Cardiac septum (tissue), 1 donor: ENCODE measurements around the gene TNNC2. TPM values are rescaled to one million over a fixed set of nuclear protein-coding genes. Genes with fewer than 3 reads are reported as not detected.
A peak's percentile ranks its signal among the peaks of the same experiment; 100 is the strongest.
"Not testable (repeated sequence)": the region's sequence is repeated elsewhere in the genome, so short reads cannot be mapped to it uniquely, and the experiment has no call there.

Source experiments
- DNase-seq: peaks from one replicate; pipeline ENCODE4 v3.0.0-alpha.2; 2020; ENCODE audit warnings: low spot score
- intact Hi-C: fragments of 100-400 bp; cut with DNase I; formaldehyde crosslinking; loops from one replicate; pipeline ENCODE4 v1.14.0; 2022
- long read RNA-seq: library from polyadenylated mRNA; unstranded; transcript quantifications from one replicate; pipeline ENCODE4 v2.0.0, GENCODE V29; 2021
- total RNA-seq: library from RNA; stranded (reverse); fragmentation: NEBNext Ultra II Directional; extraction: Animal tissue kit (Norgen Biotek cat#: 25700); gene quantifications from one replicate; pipeline ENCODE4 v1.2.1, GENCODE V29; 2021
- donor health status: DM: no; HTN: no; CAD: no.

Gene TNNC2
- total RNA-seq = not detected
- long read RNA-seq = 0 reads

GRCh38 chr20:45827030-45827652, at the start of gene TNNC2:
Gene TNNC2 (minus strand): TSS chr20:45827312. CDS start chr20:45827248, 64 bp downstream.
- intact Hi-C loops = loop anchor here (10.0 kb wide), 1 partner anchor 138 kb away; no protein-coding TSS in a partner anchor
- DNase-seq = no peak

DNA sequence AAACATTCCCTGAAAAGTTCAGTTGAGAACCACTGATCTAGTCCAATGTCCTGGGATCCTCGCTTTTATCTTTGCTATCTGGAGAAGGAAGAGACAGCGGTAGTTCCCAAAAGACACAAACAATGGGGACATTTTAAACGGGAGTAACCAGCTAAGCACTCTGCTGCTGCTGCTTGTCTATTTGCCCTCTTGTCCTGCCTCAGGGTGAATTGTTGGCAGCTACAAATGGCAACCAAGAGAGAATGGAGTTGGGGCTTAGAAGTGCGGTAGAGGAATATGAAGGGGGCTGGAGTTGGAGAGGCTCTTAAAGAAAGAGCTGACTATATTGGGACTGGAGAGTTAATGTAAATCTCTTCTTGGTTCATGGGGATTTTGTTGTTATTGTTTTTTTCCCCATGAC, 47.5 kb upstream of the TNNC2 start:
- intact Hi-C loops = no loop called here
- no peak for DNase-seq

GRCh38 chr20:45874104-45874481, 47.0 kb upstream of the TNNC2 start:
- intact Hi-C loops, DNase-seq: not testable (repeated sequence)

GRCh38 chr20:45873409-45874103, 46.4 kb upstream of the TNNC2 start:
- DNase-seq = no peak
- intact Hi-C loops = no loop called here

DNA sequence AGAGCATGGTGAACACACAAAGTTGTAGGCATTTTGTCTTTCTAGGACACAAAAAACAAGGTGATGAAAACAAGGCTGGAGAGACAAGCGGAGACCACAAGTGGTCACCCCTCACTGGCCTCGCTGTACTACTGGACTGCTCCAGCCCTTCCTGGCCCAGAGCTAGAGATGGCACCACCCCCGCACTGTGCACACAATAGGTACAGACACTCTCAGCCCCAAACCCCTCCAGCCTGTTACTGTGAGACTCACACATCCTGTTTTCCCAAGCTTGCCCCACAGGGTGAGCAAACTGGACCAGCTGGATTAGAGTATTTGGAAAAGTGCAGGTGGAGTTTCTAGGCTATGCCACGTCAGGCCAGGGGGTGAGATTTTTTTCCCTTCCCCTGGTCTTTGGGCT, 45.5 kb upstream of the TNNC2 start:
- DNase-seq = no peak
- intact Hi-C loops = no loop called here

DNA sequence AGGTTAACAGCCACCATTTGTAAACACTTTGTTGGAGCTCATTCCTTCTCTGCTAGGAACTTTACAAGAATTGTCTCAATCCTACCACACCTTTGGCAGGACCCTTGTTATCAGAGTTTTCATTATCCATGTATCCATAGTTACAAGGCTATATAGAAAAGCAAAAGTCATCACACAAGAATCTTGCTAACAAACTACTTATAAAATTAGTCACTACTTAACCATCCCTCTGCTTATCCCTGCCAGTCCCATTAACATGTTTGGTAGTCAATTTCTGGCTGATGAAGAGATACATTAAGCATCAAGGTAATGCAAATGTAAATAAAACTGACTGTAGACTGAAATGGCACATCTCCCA, 40.7 kb upstream of the TNNC2 start:
- DNase-seq = no peak
- intact Hi-C loops = no loop called here

DNA sequence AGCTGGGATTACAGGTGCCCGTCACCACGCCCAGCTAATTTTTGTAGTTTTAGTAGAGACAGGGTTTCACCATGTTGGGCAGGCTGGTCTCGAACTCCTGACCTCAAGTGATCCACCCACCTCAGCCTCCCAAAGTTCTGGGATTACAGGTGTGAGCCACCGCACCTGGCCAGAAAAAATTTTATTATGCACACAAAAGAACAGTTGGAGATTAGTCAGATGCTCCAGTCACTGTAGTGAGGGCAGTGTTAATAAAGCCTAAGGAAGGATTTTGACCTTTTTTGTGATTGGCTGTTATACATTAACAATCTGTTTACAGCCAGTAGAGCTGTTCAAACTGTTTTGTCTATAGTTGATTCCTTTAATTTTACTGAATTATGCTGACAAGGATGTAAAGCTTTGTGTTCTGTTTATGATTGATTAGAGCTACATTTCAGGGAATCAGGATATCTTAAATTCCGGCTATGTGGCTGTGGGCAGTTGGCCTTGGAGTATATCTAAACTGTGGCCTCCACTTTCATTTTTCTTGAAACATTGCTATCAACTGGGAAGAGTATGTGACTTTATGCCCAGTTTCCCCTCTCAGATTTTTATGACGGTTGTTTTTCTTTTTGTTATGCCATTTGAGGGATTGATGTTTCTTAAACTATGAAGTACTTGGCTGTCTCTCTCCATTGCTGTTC, 40.2 kb upstream of the TNNC2 start:
- intact Hi-C loops = no loop called here

GRCh38 chr20:45866454-45866853, 39.3 kb upstream of the TNNC2 start:
- intact Hi-C loops = no loop called here
- no peak for DNase-seq

More for the DNA sequence above, 40.2 kb upstream of the TNNC2 start:
- DNase-seq = no peak

DNA sequence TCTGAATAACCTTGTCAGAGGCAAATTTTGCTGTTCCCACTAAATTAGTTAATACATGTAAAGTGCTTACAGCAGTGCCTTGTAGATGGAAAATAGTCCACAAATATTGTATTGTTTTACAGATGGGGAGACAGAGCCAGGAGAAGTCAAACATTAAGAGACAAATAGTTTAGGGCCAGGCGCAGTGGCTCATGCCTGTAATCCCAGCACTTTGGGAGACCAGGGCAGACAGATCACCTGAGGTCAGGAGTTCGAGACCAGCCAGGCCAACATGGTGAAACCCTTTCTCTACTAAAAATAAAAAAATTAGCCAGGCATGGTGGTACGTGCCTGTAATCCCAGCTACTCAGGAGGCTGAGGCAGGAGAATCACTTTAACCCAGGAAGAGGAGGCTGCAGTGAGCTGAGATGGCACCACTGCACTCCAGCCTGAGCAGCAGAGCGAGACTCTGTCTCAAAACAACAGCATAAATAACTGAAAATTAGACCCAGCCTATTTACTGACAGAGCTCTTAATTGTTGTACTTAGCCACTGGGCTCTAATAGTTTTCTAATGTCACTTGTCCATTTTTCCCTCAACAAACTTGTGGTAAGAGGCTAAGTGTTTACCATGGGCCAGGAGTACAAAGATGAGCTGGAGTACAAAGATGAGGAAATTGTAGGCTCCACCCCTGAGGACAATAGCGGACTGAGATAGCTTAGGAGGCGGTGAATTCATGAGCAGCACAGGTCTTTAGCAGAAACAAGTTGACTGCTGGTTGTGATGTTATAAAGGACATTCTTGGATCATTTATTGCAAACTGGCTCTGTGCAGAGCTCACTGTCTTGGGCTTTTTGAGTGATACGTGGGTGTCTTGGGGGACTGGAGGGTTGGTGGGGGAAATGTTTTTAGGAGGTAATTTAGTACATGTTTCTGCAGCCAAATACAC, 36.7 kb upstream of the TNNC2 start:
- DNase-seq = no peak
- intact Hi-C loops = no loop called here

DNA sequence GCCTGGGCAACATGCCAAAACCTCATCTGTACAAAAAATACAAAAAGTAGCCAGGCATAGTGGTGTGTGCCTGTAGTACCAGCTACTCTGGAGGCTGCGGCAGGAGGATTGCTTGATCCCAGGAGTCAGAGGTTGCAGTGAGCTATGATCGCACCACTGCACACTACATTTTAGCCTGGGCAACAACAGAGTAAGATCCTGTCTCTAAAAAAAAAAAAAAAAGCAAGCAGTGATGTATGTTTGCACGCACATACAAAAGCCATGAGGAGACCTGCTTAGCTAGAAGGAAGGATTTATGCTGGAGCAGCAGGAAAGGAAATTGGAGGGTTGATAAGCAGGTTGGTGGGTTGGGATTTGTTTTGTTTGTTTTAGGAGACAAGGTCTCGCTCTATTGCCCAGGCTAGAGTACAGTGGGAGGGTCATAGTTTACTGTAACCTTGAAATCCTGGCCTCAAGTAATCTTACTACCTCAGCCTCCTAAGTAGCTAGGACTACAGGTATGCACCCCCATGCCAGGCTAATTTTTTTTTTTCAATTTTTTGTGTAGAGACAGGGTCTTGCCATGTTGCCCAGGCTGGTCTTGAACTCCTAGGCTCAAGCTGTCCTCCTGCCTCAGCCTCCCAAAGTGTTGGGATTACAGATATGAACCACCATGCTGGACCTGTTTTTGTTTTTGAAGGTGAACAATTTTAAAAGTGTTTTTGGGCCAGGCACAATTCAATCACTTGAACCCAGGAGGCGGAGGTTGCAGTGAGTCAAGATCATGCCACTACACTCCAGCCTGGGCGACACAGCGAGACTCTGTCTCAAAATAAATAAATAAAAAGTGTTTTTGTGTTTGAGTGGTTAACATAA, 34.3 kb upstream of the TNNC2 start:
- intact Hi-C loops = no loop called here
- DNase-seq = no peak

- no peak for DNase-seq
- intact Hi-C loops = no loop called here
Measured at GRCh38 chr20:45860560-45861220, 33.6 kb upstream of the TNNC2 start.

DNA sequence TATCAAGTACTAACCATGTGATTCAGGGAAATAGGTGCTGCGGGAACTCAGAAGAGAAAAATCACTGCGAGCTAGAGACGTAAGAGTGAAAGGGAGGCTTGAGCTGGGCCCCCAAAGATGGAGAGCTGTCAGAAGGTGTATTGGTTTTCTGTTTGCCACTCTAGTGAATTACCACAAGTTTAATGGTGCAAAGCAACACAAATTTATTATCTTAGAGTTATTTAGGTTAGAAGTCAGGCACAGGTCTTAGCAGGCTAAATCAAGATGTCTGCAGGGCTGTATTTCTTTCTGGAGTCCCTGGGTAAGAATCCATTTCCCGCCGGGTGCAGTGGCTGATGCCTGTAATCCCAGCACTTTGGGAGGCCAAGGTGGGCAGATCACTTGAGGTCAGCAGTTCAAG, 32.8 kb upstream of the TNNC2 start:
- intact Hi-C loops = no loop called here

GRCh38 chr20:45857882-45858216, 30.7 kb upstream of the TNNC2 start:
- intact Hi-C loops = no loop called here
- no peak for DNase-seq

More for the DNA sequence above, 32.8 kb upstream of the TNNC2 start:
- DNase-seq = no peak

DNA sequence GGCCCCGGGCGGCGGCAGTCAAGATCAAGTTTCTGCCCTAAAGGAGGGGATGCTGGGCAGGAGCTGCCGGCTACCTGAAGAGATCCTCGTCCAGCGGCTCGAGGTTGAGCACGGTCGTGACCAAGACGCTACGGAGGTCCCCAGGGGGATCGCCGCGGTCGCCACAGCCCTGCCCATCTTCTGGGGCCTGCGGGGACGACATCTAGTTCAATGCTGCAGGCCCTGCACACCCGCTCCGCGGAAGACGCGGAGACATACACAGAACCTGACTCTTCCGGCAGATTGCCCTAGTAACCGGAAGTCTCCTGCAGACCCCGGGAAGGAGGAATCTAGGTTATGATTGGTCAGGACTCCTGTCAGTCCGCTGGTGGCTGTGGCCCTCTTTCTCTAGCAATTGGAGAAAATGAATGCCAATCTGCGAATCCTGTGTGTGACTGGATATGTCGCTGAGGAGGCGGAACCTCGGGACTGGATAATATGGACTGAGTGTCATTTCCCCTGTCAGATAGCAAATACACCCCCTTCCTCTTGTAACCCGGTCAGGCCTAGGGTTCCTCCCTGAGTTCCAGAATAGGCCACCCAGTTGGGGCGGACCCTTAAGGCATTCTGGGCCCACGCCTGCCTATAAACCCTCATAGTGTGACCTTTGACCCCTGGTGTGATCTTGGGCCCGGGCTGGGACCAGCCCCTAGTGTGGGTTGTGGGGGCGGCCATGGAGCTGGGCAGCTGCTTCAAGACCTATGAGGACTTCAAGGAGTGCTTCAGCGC, 30.2 kb upstream of the TNNC2 start, which contains the start of the genes ACOT8 and ZSWIM3:
ACOT8 (minus strand) TSS at position 279 of the 768 bp plus-strand sequence; CDS start at position 202, 77 bp downstream.
ZSWIM3 (plus strand) TSS at position 501 of the 768 bp plus-strand sequence; CDS start at position 713, 212 bp downstream.
- DNase-seq = peak; percentile 95
- intact Hi-C loops = no loop called here

DNA sequence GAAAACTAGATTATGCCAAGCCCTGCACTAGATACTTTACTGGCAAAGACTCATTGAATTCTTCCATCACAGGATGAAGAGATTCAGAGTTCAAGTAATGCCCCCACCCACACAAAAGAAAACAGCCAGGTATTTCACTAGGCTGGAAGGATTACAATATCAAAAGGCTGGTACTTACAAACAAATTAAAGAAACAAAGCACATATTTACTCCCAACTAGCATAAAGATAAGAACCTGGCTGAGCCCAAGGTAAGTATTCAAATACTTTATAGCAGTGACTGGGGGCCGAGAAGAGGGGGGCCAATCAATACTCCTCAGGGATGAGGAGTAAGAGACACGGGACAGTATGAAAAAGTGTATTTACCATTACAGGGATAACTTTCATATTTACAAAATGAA, 26.4 kb upstream of the TNNC2 start:
- intact Hi-C loops = no loop called here
- DNase-seq = no peak

GRCh38 chr20:45852326-45852725, 25.2 kb upstream of the TNNC2 start:
- intact Hi-C loops = no loop called here
- DNase-seq = no peak

DNA sequence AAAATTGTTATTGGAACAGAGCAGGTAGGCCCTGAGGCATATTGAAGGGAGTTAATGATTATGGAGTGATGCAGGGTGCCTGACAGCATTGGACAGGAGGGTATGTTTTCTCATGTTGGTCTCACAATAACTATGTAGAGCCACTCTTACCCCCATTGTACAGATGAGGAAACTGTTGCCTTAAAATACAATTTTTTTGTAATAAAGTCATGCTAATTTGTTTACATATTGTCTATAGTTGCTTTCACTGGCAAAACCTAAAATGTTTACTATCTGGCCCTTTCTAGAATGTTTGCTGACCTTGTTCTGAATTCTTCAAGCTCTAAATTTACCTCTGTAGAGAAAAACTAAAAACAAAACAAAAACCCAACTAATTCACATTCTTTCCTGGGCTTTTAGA, 24.4 kb upstream of the TNNC2 start:
- intact Hi-C loops = no loop called here
- DNase-seq = no peak

GRCh38 chr20:45850926-45851325, 23.8 kb upstream of the TNNC2 start:
- intact Hi-C loops = no loop called here
- DNase-seq = no peak
